NT2/D1 (cell line): ENCODE results near the gene PLPP7.

Source experiments
- DNase-seq: peaks from one replicate; pipeline ENCODE4 v3.0.0-alpha.2; 2011; ENCODE audit warnings: low read depth, low spot score
- H3K27me3 ChIP-seq: 2 replicates; pipeline ENCODE4 v1.6.0; 2011; ENCODE audit warnings: mild to moderate bottlenecking; ENCODE audit not compliant: insufficient read length, insufficient read depth
- H3K36me3 ChIP-seq: 2 replicates; pipeline ENCODE4 v1.6.1; 2011; ENCODE audit warnings: mild to moderate bottlenecking, low read length, mixed read lengths; ENCODE audit not compliant: insufficient read depth, insufficient read length
- H3K4me1 ChIP-seq: 2 replicates; pipeline ENCODE4 v1.5.1; 2011; ENCODE audit not compliant: insufficient read depth, insufficient read length
- H3K4me3 ChIP-seq: 2 replicates; pipeline ENCODE4 v1.5.1; 2011; ENCODE audit warnings: low read depth; ENCODE audit not compliant: insufficient read length
- H3K9ac ChIP-seq: 2 replicates; pipeline ENCODE4 v1.6.0; 2011; ENCODE audit warnings: low read depth; ENCODE audit not compliant: insufficient read length
- H3K9me3 ChIP-seq: 2 replicates; pipeline ENCODE4 v1.5.1; 2011; ENCODE audit warnings: mild to moderate bottlenecking, low read length; ENCODE audit not compliant: insufficient read depth
- SUZ12 ChIP-seq: IDR thresholded peaks from 2 replicates; pipeline ENCODE4 v1.6.1; 2011; ENCODE audit not compliant: insufficient read length, insufficient read depth; ENCODE audit errors: extremely low read depth
- YY1 ChIP-seq: IDR thresholded peaks from 2 replicates; pipeline ENCODE4 v1.6.1; 2011; ENCODE audit not compliant: insufficient read length, insufficient read depth
- ZNF274 ChIP-seq: IDR thresholded peaks from 2 replicates; pipeline ENCODE4 v1.6.1; 2011; ENCODE audit warnings: mild to moderate bottlenecking, low read depth, low read length

PLPP7 gene

GRCh38 chr9:131310833-131311554, 21.5 kb downstream of the PLPP7 start:
- Histone ChIP-seq H3K9me3 (no peaks in the 10 kb centered on the region), H3K27me3 (no peaks in the 10 kb centered on the region), H3K36me3 (no peaks in the 10 kb centered on the region), H3K4me1 (peaks cover 14% of the 10 kb centered on the region), H3K4me3 (no peak overlapping the region), H3K9ac (no peak overlapping the region)
- TF ChIP-seq YY1 = no peak
- DNase-seq = no peak

- H3K4me1 ChIP-seq = peaks cover 14% of the 10 kb centered on the region
- no peak for DNase-seq
- no peak overlapping the region for H3K9ac ChIP-seq
- H3K4me3 ChIP-seq = no peak overlapping the region
- H3K27me3 ChIP-seq = no peaks in the 10 kb centered on the region
- H3K9me3 ChIP-seq = no peaks in the 10 kb centered on the region
- no peak for TF ChIP-seq ZNF274
- TF ChIP-seq YY1 = no peak
- no peak for TF ChIP-seq SUZ12
- no peaks in the 10 kb centered on the region for H3K36me3 ChIP-seq
These were observed 22.7 kb downstream of the PLPP7 start for GRCh38 chr9:131312246-131312645.

- H3K9me3 ChIP-seq = no peaks in the 10 kb centered on the region
- TF ChIP-seq ZNF274 = no peak
- no peak for TF ChIP-seq YY1
- no peak for TF ChIP-seq SUZ12
- no peaks in the 10 kb centered on the region for H3K36me3 ChIP-seq
- no peaks in the 10 kb centered on the region for H3K27me3 ChIP-seq
- no peak for DNase-seq
- no peak overlapping the region for H3K4me3 ChIP-seq
- no peak overlapping the region for H3K9ac ChIP-seq
- H3K4me1 ChIP-seq = peaks cover 16% of the 10 kb centered on the region
These were observed 23.6 kb downstream of the PLPP7 start for GRCh38 chr9:131312822-131313770.

- TF ChIP-seq SUZ12 (no peak), YY1 (no peak), ZNF274 (no peak)
- no peak for DNase-seq
- no peak overlapping the region for H3K9ac ChIP-seq
- H3K4me1 ChIP-seq = peaks cover 8% of the 10 kb centered on the region
- H3K36me3 ChIP-seq = no peaks in the 10 kb centered on the region
- H3K4me3 ChIP-seq = no peak overlapping the region
- H3K27me3 ChIP-seq = no peaks in the 10 kb centered on the region
- H3K9me3 ChIP-seq = no peaks in the 10 kb centered on the region
These were observed 28.9 kb downstream of the PLPP7 start for GRCh38 chr9:131318231-131319085.

- H3K4me3 ChIP-seq = no peak overlapping the region
- no peak for DNase-seq
- no peaks in the 10 kb centered on the region for H3K27me3 ChIP-seq
- no peak for TF ChIP-seq ZNF274
- no peak for TF ChIP-seq YY1
- no peak for TF ChIP-seq SUZ12
- H3K4me1 ChIP-seq = peaks cover 8% of the 10 kb centered on the region
- H3K9me3 ChIP-seq = no peaks in the 10 kb centered on the region
- no peaks in the 10 kb centered on the region for H3K36me3 ChIP-seq
- no peak overlapping the region for H3K9ac ChIP-seq
These were observed 30.0 kb downstream of the PLPP7 start for GRCh38 chr9:131319486-131319885.

GRCh38 chr9:131320031-131320685, 30.6 kb downstream of the PLPP7 start:
- DNase-seq = no peak
- no peak for TF ChIP-seq YY1
- no peak for TF ChIP-seq ZNF274
- TF ChIP-seq SUZ12 = no peak
- H3K4me1 ChIP-seq = peaks cover 10% of the 10 kb centered on the region
- no peaks in the 10 kb centered on the region for H3K27me3 ChIP-seq
- H3K9me3 ChIP-seq = no peaks in the 10 kb centered on the region
- no peaks in the 10 kb centered on the region for H3K36me3 ChIP-seq
- no peak overlapping the region for H3K4me3 ChIP-seq
- H3K9ac ChIP-seq = peak overlapping the region; percentile 29
